Stimulated activated CD8-positive, alpha-beta memory T cell treated with anti-CD3 and anti-CD28 coated beads, Interleukin-12 subunit alpha, Interleukin-12 subunit beta, amount 100 ng/mL, for 4 hours (primary cell): ENCODE data around the gene ERVV-1.
"Not testable (repeated sequence)": the region's sequence is repeated elsewhere in the genome, so short reads cannot be mapped to it uniquely, and the experiment has no call there.

Experiments used
- DNase-seq: peaks from one replicate; pipeline ENCODE4 v3.0.0-alpha.2; 2020; ENCODE audit warnings: low read depth

The ERVV-1 gene

DNA sequence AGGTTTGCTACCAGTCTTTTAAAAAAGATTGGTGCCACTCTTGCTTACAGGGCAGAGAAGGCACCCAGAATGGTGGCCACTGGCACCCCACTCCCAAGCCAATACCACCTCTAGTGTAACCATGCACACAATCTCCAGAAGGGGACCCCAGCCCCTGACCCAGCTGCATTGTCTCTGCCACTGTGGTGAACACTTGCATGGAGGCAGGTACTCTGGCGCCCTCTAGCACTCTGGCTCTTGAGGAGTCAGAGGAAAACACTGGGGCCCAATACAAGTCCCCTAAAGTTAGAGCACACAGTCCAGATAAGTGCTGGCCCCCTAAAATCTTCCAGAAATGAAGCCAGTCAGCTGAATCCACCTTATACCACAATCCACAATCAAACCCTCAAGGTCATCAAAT, 6.0 kb downstream of the ERVV-1 start:
- no peak for DNase-seq

DNA sequence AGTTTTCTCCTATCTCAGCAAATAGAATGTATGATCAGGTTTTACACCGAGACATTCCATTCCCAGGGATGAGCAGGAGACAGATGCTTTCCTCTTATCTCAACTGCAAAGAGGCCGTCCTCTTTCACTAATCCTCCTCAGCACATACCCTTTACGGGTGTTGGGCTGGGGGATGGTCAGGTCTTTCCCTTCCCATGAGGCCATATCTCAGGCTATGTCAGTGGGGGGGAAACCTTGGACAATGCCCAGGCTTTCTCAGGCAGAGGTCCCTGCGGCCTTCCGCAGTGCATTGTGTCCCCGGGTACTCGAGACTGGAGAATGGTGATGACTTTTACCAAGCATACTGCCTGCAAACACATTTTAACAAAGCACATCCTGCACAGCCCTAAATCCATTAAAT, 14.6 kb downstream of the ERVV-1 start:
- DNase-seq = not testable (repeated sequence)

DNA sequence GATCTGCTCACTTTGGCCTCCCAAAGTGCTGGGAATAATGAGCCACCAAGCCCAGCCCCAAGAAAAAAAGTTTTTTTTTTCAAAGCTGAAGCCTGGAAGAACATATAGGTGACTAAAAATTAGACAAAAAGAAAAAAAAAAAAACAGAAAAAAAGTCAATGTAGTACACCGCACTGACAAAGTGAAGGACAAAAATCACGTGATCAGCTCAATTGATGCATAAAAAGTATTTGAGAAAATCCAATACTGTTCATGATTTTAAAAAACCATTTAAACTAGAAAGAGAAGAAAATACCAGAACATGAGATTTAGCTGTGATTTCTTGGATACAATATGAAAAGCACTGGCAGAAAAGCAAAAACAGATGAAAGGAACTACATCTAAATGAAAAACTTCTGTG, 20.3 kb downstream of the ERVV-1 start:
- no peak for DNase-seq

DNA sequence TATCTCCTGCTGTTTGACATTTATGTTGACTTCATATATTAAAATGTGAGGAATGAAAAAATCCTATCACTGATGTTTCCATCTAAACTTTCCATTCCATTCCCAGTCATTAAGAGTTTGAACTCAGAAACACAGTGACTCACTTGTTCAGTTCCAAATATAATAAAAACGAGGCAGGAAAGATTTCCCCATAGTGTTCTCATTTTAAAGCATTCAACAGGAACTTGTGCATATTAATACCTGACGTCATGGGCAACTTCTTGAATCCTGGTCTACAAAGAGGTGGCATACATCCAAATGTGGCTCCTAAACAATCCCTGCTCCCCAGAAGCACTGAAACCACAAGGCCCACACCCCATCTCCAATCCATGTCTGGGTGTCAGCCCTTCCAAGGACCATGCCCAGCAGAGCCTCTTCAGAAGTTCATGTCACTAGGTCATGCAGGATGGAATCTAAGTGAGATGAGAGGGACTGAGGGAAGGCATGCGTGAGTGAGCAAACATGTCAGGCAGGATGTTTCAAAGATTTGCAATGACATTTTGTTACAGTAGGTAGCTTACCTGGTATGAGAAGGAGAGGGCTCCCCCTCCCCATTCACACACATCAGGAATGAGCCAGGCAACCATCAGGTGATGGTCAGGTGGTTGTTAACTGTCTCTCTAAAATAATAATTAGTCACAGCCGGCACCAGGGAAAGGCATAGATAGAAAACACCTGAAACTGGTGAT, 21.4 kb downstream of the ERVV-1 start:
- no peak for DNase-seq

DNA sequence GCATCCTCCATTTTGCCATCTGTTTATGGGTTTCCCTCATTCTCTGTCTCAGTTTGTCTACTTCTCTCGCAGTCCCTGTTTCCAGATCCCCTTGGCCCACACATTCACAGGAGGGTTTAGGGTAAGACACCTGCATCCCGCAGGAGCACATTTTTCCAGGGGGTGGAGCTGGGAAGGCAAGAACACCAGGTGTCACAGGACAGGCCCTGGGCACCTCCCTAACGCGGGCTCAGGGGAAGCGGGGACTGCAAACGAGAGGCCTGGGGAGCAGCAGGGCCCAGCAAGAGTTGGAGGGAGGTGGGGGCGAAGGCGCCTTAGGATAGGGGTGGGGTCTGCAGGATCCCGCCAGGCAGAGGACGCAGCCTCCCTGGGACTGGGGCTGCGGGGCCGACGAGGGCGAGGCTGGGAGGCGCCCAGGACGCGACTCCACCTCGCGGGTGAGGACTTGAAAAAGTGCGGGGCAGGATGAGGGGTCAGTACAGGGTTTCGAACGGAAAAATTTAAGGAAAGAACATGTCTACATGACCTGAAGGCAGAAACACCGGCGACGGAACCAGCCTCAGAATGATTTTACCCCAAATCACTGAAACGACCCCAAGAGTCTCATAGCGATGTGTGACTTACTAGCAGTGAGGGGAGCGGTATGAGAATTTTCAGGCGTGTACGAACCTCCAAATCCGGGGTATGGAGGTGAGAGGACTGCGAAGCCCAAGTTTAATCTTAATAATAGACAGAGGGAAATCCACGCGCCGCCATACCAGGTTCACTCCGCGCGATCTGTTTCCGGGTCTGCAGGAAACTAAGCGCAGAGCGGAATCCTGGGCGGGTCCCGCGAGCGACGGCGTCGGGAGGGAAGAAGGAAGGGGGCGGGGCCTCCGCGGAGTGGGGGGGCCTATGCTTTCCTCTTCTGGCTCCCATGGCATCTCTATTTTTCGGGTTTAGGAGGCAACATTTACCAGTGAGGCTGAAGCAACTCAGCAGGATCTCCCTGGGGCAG, 23.7 kb downstream of the ERVV-1 start:
- no peak for DNase-seq

DNA sequence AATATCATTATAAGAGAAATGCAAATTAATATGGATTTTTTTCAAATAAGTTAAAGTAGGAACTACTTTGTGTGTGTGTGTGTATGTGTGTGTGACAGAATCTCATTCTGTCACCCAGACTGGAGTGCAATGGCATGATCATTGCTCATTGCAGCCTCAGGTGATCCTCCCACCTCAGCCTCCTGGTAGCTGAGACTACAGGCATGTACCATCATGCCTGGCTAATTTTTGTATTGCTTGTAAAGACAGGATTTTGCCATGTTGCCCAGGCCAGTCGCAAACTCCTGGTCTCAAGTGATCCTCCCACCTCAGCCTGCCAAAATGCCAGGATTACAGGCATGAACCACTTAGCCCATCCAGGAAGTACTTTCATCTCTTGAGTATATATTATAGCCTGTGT, 27.6 kb downstream of the ERVV-1 start:
- DNase-seq = no peak

DNA sequence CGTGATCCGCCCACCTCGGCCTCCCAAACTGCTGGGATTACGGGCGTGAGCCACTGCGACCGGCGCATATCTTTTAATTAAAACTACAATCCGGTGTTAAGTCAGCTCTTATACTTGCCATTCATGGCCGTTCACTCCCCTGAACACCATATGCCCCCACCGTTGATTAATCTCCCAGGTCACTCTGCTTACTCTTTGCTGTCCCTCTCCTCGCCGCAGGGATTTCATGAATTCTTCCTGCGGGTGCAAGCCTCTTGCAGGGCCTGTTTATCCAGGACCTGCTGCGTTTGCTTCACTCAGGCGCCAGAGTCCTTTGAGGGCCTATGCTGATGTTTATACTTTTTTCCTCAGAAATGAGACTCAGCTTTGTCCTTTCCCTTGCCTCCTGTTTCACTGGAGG, 31.8 kb downstream of the ERVV-1 start:
- DNase-seq = no peak

DNA sequence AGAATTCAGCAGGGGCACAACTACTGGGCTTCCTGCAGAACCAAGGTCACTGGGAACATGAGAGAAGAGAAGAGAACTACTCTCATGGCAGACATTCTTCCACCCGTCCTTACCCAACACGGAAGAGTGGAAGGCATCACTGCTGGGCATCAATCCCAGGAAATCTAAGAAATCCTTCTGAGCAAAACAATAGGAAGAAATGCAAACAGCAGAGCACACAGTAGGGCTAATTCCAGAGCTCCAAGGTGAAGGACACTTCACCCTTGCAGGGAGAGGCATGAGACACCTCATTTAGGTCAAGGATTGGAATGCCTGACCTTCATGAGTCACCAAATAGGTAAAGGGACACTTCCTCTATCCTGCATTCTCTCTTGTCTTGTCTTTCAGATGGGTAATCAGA, 33.7 kb downstream of the ERVV-1 start:
- DNase-seq = no peak

DNA sequence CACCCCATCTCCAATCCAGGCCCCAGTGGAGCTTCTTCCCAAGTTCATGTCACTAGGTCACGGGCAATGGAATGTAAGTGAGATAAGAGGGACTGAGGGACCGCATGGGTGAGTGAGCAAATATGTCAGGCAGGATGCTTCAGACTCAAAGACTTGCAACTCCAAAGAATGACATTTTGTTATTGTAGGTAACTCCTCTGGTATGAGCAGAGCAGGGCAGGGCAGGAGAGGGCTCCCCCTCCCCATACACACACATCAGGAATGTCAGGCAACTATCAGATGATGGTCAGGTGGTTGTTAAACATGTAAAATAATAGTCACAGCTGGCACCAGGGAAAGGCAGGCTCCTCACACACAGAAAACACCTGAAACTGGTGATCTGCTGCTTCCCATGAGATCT, 41.4 kb downstream of the ERVV-1 start:
- DNase-seq = no peak

DNA sequence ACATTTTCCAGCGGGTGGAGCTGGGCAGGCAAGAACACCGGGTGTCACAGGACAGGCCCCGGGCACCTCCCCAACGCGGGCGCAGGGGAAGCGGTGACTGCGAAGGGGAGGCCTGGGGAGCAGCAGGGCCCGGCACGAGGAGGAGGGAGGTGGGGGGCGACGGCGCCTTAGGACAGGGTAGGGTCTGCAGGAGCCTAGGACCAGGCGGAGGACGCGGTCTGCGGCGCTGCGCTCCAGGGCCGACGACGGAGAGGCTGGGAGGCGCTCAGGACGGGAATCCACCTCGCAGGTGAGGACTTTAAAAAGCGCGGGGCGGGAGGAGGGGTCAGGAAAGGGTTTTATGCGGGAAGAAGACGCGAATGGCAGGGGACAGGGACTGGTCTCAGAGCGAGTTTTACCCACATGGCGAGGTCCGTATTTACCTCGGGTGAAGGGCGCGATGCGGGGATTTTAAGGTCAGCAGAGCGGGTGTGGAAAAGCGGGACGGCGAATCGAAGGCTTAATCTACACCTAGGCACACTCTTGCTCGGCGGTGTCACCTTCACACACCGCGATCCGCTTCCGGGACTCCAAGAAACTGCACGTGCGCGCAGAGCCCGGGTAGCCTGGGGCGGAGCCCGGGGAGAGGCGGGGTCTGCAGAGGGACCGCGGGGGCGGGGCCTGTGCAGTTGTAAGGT, 44.3 kb downstream of the ERVV-1 start:
- DNase-seq = no peak
